ENCODE data around the gene WDR5B.

GRCh38 chr3:122389197-122389596, 26.7 kb downstream of the WDR5B start:
- TF ChIP-seq POLR2AphosphoS5 (IDR thresholded peaks at IDR 0.05; ENCODE audit: low read depth, low read length) (no peak), SIN3A (conservative IDR thresholded peaks at IDR 0.05 in 1 of 2, IDR thresholded peaks at IDR 0.05 in 1 of 2; ENCODE audit: low read depth in 1 of 2, low read length in 2 of 2) (no peak), CEBPB (IDR thresholded peaks at IDR 0.05; ENCODE audit: low read depth, low read length) (no peak), MAX (IDR thresholded peaks at IDR 0.05) (no peak), CHD1 (IDR thresholded peaks at IDR 0.05; ENCODE audit: low read depth, low read length) (no peak), CTCF (IDR thresholded peaks at IDR 0.05; ENCODE audit: control extremely low read depth in 1 of 3, insufficient read depth in 1 of 3, low read depth in 1 of 3, low read length in 3 of 3) (no peak), SP1 (IDR thresholded peaks at IDR 0.05; ENCODE audit: low read depth, low read length) (no peak), PHF8 (conservative IDR thresholded peaks at IDR 0.05; ENCODE audit: low read depth, low read length) (no peak), ATF2 (IDR thresholded peaks at IDR 0.05; ENCODE audit: low read length) (no peak), BCL11A (IDR thresholded peaks at IDR 0.05; ENCODE audit: low read depth in 2 of 2, low read length in 2 of 2) (no peak), POLR2A (IDR thresholded peaks at IDR 0.05; ENCODE audit: control extremely low read depth in 1 of 2, low read depth in 2 of 2, low read length in 2 of 2) (no peak), CHD2 (IDR thresholded peaks at IDR 0.05; ENCODE audit: low read length) (no peak), EZH2 (IDR thresholded peaks at IDR 0.05; ENCODE audit: low read depth, low read length, severe bottlenecking) (no peak)
